Measurements from ENCODE around the gene OLFML2A. TPM values are rescaled to one million over a fixed set of nuclear protein-coding genes. Genes with fewer than 3 reads are reported as not detected.

Gene OLFML2A
- total and polyA plus RNA-seq, 2 of the 13 experiments (the other 11 are each of a cell fraction or from before 2014, with no cell fraction given): 0.01 to 0.02 TPM

- TF ChIP-seq, protein P1, sequence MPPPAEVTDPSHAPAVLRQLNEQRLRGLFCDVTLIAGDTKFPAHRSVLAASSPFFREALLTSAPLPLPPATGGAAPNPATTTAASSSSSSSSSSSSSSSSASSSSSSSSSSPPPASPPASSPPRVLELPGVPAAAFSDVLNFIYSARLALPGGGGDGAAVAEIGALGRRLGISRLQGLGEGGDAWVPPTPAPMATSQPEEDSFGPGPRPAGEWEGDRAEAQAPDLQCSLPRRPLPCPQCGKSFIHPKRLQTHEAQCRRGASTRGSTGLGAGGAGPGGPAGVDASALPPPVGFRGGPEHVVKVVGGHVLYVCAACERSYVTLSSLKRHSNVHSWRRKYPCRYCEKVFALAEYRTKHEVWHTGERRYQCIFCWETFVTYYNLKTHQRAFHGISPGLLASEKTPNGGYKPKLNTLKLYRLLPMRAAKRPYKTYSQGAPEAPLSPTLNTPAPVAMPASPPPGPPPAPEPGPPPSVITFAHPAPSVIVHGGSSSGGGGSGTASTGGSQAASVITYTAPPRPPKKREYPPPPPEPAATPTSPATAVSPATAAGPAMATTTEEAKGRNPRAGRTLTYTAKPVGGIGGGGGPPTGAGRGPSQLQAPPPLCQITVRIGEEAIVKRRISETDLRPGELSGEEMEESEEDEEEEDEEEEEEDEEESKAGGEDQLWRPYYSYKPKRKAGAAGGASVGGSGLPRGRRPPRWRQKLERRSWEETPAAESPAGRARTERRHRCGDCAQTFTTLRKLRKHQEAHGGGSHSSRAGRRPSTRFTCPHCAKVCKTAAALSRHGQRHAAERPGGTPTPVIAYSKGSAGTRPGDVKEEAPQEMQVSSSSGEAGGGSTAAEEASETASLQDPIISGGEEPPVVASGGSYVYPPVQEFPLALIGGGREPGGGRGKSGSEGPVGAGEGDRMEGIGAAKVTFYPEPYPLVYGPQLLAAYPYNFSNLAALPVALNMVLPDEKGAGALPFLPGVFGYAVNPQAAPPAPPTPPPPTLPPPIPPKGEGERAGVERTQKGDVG (CRISPR knock-in tag; IDR thresholded peaks at IDR 0.05; ENCODE audit: borderline replicate concordance): 0 out of 2 replicates have a peak, but pooled peaks have one; percentile 54
- no peak for TF ChIP-seq DBP (CRISPR knock-in tag; IDR thresholded peaks at IDR 0.05; ENCODE audit: not compliant biosample characterization)
- no peak; the same call in 1 of the 2 replicates for TF ChIP-seq ZBTB39 (CRISPR knock-in tag; IDR thresholded peaks at IDR 0.05)
- peak; percentile 71; the same call in 1 of the 2 replicates for TF ChIP-seq ERF (CRISPR knock-in tag; IDR thresholded peaks at IDR 0.05)
- peak; percentile 57; the same call in 1 of the 2 replicates for TF ChIP-seq POGZ (CRISPR knock-in tag; IDR thresholded peaks at IDR 0.05)
- peak; percentile 54 for TF ChIP-seq TCF7 (IDR thresholded peaks at IDR 0.05; ENCODE audit: low read depth)
- peak; percentile 41; the same call in 1 of the 2 replicates for TF ChIP-seq TGIF2 (CRISPR knock-in tag; IDR thresholded peaks at IDR 0.05)
- TF ChIP-seq THAP11 (CRISPR knock-in tag; IDR thresholded peaks at IDR 0.05): peak; percentile 54; the same call in 1 of the 2 replicates
- peak; percentile 33; the same call in 1 of the 2 replicates for TF ChIP-seq ZNF788 (CRISPR knock-in tag; IDR thresholded peaks at IDR 0.05; ENCODE audit: borderline replicate concordance)
- peak; percentile 60 for TF ChIP-seq CEBPG (CRISPR knock-in tag; IDR thresholded peaks at IDR 0.05)
- TF ChIP-seq YEATS4 (CRISPR knock-in tag; IDR thresholded peaks at IDR 0.05; ENCODE audit: borderline replicate concordance): no peak
- TF ChIP-seq MTA1 (CRISPR knock-in tag; IDR thresholded peaks at IDR 0.05; ENCODE audit: borderline replicate concordance): 0 out of 2 replicates have a peak, but pooled peaks have one; percentile 22
- TF ChIP-seq ZNF331 (CRISPR knock-in tag; IDR thresholded peaks at IDR 0.05): peak; percentile 60; the same call in 1 of the 2 replicates
- TF ChIP-seq EP300 (IDR thresholded peaks at IDR 0.05; ENCODE audit: low read depth in 2 of 2, low read length in 2 of 2): peak in 1 of 2 experiments; percentile 80; a peak in 2 of 4 replicates
- peak; percentile 87 for TF ChIP-seq EP300 (CRISPR knock-in tag; IDR thresholded peaks at IDR 0.05; ENCODE audit: borderline replicate concordance)
- peak; percentile 40; the same call in 1 of the 2 replicates for TF ChIP-seq FOXP1 (IDR thresholded peaks at IDR 0.05)
- peak; percentile 92 for TF ChIP-seq FOXP1 (CRISPR knock-in tag; IDR thresholded peaks at IDR 0.05)
- no peak for TF ChIP-seq TEAD2 (CRISPR knock-in tag; IDR thresholded peaks at IDR 0.05)
- TF ChIP-seq SAP130 (CRISPR knock-in tag; IDR thresholded peaks at IDR 0.05; ENCODE audit: low read depth): peak; percentile 68
- TF ChIP-seq ZNF367 (CRISPR knock-in tag; IDR thresholded peaks at IDR 0.05; ENCODE audit: borderline replicate concordance): no peak
- TF ChIP-seq TOPORS (CRISPR knock-in tag; IDR thresholded peaks at IDR 0.05): 0 out of 2 replicates have a peak, but pooled peaks have one; percentile 32
- TF ChIP-seq ZNF564 (CRISPR knock-in tag; IDR thresholded peaks at IDR 0.05): no peak
- TF ChIP-seq GFI1 (CRISPR knock-in tag; IDR thresholded peaks at IDR 0.05; ENCODE audit: borderline replicate concordance): peak; percentile 69
Observed at GRCh38 chr9:124733964-124734740, 42.8 kb upstream of the OLFML2A start (continued).

All from HepG2 (cell line).